ENCODE results near the gene HLCS. TPM values are rescaled to one million over a fixed set of nuclear protein-coding genes. Genes with fewer than 3 reads are reported as not detected.

The HLCS gene
- total RNA-seq, 1 donor from 2014 or later: 6.9 TPM

DNA sequence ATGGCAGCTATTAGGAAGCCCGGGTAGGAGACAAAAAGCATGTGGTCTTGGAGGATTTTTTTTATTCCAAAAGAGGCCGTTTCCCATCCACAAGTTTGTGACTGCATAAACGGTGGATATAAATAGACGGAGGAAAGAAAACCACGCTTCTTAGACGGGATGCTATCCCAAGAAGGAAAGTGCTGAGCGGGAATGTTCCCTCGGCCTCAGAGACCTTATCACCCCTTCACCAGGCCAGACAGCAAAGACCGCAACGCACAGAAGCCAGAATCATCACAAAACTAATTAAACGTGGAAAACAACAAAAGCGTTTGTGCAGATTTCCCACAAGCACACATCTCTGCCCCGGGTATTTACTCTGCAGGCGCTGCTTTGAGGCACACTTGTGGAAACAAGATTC lies 43.2 kb downstream of the HLCS start:
- DNase-seq (ENCODE audit: low spot score): no peak
- intact Hi-C loops (cut with DNase I): loop anchor here (5.0 kb wide), 1 partner anchor 176 kb away; no protein-coding TSS in a partner anchor

DNA sequence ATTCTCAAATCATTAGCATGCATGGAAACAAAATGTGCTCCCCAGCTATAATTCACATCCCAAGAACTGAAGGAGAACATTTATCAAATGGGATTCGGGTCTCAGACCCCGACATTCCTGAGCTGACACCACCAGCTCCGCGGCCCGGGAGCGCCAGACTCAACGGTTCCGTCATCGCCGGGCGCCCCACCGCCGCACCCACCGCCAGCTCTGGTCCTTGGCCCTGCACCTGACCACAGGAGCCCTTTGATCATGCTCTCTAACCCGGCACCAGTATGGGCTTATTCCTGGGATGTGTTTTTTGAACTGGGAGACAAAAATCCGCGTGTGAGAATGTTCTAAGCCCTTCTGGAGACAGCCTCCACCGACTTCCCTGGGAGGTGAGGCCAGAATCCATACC lies 43.6 kb downstream of the HLCS start:
- DNase-seq (ENCODE audit: low spot score): no peak
- intact Hi-C loops (cut with DNase I): loop anchor here (5.0 kb wide), 1 partner anchor 176 kb away; no protein-coding TSS in a partner anchor

DNA sequence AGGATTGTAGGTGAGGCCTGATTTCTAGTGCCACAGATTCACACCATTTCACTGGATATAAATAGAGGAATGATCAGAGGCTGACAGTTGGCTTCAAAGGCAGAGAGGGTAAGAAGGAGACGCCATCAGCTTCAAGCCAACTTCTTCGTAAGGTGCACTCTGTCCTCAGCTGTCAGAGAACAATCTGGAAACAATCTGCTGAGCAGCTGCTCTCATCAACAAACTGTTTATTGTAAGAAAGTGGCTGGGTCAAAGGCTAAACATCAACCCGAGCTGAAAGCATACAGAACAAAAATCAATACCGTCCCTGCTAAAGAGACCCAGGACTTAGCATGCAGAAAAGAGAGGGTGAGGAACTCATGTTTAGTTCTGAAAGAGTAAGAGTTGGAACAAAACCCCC lies 48.2 kb downstream of the HLCS start:
- no peak for DNase-seq (ENCODE audit: low spot score)
- intact Hi-C loops (cut with DNase I): loop anchor here (5.0 kb wide), 1 partner anchor 61 kb away; no protein-coding TSS in a partner anchor

DNA sequence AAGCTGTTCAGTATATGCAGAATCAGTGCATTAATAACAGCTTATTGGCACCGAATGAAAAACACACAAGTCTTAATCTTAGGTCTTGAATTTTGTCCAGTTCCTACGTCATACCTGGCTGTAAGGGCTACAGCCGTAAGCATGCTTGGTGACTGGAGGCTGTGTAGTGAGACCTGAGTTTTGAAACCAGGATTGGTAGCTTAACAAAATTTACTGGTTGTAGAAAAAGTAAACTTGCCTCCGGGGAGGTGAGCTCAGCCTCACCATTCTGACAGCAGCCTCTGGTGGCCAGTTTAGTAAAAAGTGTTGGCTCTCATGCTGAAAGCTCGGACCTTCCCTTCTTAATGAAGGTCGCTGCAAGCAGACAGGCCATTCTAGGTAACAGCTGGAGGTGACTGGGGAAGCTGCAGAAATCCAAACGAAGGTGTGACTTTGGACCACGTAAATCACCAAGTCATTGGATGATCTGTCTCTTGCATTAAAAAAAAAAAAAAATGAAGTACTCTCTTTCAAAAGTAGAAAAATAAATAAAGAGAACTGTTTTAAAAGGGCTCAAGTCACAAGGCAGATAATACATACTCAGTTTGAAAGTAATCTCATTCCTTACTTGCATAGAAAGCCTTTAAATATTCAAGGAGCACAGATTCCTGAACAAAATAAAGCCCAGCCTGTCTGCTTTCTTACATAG lies 48.9 kb downstream of the HLCS start:
- intact Hi-C loops (cut with DNase I): loop anchor here (5.0 kb wide), 1 partner anchor 60 kb away; no protein-coding TSS in a partner anchor
- no peak for DNase-seq (ENCODE audit: low spot score)

DNA sequence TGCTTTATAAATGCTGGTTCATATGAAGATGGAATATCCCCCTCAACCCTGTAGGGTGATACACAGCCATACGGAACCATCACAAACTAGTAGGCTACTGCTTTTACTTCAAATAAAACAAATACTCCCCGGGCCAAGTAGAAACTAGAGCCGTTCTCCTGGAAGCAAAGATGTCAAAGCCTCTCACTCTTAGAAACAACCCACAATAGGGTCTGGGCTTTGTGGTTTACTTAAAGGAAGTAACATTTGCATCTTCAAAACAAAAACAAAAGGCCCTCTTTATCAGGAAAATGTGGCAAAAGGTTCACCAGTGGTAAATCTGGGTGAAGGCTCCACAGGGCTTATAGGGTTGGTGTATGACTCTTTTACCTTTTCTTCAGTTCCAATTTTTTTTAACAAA lies 49.8 kb downstream of the HLCS start:
- DNase-seq (ENCODE audit: low spot score): no peak
- intact Hi-C loops (cut with DNase I): loop anchor here (5.0 kb wide), 1 partner anchor 59 kb away; no protein-coding TSS in a partner anchor

DNA sequence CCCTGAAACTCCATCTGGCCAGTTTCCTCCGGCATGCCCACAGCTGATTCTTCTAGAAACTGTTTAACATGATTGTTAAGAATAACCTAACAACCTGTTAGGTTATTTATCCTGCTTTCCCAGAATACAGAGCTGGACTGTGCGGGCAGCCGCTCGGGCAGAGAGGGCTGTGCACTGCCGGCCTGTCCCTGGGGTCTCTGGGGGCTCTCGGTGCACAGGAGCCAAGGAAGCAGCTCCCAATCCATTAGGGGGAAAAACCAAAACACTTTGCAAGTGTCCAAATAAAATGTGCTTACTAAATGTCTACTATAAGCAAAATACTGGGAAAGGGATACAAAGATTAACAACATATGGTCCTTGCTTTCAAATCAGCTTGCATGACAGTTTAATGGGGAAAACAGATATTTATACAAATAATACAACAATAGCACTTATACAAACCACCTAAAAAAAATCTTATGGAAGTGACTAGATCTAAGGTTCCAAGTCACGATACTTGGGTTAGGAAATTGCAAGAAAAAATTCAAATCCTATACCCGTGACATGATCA lies 50.7 kb downstream of the HLCS start:
- intact Hi-C loops (cut with DNase I): loop anchor here (5.0 kb wide), 1 partner anchor 58 kb away; no protein-coding TSS in a partner anchor
- no peak for DNase-seq (ENCODE audit: low spot score)

DNA sequence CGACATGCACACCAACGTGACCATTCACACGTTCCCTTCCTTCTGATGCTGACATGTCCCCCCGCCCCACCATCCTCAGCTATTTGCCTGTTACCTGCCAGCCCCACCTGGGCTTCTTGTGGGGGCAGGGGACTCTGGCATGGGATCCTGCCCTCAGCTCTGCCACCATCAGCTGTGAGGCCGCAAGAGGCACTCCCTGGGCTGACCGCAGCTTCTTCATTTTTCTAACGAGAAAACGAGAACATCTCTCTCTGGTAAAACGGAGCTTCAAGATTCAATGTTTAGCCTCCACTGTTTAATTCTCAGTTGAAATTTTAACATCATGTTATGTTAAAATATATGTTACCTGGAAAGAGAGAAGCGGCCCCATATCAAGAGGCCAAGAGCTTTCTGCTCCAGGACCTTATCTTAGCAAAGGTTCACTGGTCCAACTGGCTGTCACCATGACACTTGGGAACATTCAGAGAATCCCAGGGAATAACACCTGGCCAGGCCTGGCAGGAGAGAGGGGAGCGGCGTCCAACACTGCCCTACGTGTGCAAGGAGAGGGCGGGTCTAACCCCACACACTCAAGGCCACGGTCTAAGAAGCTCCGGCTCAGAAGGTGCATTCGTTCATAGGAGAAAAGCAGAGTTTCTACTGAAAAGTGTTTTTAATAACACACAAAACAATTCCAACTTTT lies 51.3 kb downstream of the HLCS start:
- no peak for DNase-seq (ENCODE audit: low spot score)
- intact Hi-C loops (cut with DNase I): loop anchor here (5.0 kb wide), 1 partner anchor 58 kb away; no protein-coding TSS in a partner anchor

DNA sequence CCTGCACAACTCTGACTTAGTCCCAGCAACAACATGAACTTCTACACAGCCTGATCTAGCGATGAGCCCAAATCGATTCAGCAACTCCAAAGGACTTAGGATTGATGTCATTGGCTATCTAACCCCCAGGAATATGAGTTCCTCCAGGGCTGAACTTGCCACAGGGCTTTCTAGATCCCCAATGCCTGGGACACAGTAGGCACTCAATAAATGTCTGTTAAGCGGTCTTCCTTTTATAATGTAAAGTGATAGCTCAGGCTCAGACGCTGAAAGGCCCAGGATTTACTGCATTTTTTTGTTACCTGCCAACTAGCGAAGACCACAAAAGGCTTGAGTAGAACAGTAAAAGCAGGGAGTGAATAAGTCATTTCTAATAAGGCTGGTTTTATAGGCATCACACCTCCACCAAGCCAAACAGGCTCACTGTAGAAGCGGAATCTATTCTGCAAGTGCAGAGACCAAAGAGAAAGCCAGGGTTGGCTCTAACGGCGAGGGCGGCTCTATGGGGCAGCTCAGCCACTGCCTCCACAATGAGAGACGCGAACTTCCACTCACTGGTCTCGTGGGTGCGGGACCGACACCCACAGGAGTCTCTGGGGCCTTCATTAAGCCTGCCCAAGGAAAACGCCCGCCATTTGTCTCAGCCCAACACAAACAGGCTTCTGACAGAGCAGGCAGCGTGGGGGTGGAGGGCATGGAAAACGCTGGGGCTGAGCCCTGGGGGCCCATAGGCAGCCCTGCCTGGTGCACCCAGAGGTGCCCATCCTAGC lies 52.0 kb downstream of the HLCS start:
- no peak for DNase-seq (ENCODE audit: low spot score)
- intact Hi-C loops (cut with DNase I): loop anchor here (5.0 kb wide), 1 partner anchor 57 kb away; no protein-coding TSS in a partner anchor

DNA sequence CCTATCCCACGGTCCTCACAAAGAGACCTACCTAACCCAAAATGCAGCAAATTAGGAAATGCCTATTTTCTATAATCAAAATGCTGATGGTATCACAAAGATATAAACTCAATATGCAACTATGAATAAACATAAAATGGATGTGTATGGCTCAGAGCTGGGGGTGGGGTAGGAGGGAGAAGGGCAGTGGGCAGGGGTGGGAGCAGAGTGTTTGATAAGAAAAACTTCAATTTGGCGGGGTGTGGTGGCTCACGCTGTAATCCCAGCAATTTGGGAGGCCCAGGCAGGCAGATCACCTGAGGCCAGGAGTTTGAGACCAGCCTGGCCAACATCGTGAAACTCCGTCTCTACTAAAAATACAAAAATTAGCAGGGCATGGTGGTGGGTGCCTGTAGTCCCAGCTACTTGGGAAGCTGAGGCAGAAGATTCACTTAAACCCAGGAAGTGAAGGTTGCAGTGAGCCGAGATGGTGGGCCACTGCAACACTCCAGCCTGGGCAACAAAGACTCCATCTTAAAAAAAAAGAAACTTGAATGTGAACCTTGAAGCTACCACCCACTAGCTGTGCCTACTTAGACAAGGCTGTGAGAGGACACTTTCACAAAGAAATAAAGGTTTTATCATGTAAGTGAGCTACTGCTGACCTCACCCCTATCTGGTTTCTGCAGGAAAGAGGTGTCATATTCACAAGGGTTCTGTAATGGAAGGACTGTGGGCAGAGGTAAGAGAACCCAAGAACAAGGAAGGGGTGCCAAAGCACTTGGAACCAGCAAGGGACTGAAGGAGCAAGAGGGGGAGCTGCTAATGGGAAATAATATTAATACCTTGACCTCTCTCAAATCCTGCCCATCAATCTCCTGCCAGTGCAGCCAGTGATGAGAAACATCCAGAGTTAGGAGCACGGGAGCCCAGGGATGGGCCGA lies 53.0 kb downstream of the HLCS start:
- intact Hi-C loops (cut with DNase I): no loop called here
- no peak for DNase-seq (ENCODE audit: low spot score)

DNA sequence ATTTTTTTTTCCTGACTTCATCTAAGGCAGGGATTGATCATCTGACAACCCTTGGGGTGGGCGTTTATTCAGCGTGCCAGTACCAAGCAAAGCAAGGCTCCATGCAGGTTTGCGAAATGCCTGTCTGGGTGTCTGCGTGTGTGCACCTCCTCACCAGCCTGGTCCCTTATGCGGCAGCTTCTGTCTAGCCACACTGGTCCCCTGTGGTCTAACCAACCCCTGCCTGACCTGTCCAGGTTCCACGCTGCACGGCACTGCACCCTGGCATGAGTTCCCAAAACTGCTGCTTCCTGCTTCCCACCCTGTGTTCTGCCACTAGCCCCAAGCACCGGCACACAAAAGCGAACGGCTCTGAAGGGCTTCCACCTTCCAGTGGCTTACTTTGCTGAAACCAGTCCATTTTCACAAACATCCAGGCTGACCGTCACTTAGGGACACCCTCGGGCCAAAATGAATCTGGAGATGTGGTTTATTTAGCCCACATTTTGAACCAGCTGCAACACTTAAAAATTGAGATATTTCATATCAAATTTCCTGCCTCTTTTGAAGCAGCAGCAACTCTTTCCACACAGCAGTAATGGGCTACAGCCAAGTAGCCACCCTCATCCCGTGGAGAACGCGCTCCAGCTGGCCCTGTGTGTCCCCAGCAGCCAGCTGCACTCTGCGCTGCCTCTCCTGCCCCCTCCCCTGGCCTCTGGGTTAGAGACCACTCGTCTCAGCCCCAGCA lies 55.7 kb downstream of the HLCS start:
- no peak for DNase-seq (ENCODE audit: low spot score)
- intact Hi-C loops (cut with DNase I): no loop called here

DNA sequence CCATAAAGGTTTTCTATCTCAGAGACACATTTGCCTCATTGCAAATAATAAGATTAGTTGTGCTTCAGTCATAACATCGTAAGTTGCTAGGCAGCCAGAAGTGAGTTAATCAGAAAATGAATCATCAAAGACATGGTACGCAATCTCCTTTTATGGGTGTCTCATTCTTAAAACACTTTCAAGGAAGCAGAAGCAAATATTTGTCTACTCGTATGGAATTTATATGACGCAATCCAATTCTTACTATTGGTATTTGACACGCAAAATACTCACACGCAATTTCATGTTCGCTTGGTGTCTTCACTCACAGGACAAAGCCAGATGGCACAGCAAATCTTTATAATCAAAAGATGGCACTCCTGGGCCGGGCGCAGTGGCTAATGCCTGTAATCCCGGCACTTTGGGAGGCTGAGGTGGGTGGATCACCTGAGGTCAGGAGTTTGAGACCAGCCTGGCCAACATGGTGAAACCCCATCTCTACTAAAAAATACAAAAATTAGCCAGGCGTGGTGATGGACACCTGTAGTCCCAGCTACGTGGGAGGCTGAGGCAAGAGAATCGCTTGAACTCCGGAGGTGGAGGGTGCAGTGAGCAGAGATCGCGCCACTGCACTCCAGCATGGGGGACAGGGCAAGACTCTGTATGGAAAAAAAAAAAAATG lies 56.4 kb downstream of the HLCS start:
- DNase-seq (ENCODE audit: low spot score): no peak

DNA sequence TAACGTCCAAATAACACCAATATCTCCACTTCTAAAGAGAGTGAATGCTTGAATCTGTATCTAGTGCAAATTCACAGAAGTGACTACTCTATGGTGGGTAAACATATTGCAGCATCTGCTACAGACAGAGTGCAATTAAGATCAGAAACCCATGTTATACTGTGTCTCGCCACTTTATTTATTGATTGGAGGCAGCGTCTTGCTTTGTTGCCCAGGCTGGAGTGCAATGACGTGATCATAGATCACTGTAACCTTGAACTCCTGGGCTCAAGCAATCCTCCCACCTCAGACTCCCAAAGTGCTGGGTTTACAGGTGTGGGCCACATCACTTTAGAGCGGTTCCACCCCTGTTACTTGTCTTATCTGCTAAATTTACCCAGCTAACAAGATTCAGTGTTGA lies 57.0 kb downstream of the HLCS start:
- DNase-seq (ENCODE audit: low spot score): no peak
- intact Hi-C loops (cut with DNase I): no loop called here

More for the DNA sequence above, 56.4 kb downstream of the HLCS start:
- intact Hi-C loops (cut with DNase I): no loop called here

DNA sequence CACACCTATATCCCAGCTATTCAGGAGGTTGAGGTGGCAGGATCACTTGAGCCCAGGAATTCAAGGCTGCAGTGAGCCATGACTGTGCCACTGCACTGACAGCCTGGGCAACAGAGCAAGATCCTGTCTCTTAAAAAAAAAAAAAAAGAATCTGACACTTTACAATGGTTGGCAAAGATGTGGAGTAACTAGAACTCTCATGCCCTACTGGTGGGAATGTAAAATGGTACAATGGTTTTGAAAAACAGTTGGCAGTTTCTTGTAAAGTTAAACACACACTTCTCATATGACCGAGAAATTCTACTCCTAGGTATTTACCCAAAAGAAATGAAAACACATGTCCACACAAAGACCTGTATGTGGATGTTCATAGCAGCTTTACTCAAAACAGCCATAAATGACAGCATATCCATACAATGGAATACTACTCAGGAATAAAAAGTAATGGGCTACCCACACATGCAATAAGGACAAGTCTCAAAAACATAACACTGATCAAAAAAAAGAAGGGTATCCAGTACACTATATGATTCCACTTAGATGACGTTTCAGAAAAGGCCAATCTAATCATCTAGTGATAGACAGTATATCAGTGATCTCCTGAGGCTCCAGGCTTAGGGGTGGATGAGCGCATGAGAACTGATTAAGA lies 58.1 kb downstream of the HLCS start:
- no peak for DNase-seq (ENCODE audit: low spot score)
- intact Hi-C loops (cut with DNase I): no loop called here

DNA sequence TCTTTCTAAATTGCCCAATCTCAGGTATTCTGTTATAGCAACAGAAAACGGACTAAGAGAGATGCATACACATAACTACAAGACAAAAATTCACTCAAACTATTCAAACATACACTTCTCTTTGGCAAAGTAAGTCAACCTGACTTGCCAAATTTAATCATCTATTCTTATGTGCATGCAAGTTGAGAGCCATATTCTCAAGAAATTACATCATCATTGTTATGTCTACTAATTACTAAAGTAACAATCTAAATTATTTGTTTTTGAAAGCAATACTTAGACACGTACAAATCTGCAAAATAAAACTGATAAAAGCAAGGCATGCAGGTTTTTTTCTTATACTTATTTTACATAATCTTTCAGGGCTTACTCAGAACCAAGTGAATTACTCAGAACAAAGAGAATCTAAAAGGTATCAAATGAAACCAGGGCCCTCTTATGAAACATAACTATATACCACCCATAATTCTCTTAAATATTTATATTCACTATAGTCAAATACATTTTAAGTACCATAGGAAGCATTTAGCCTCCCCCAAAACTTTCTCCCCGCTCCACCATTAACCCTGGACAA lies 62.3 kb downstream of the HLCS start:
- intact Hi-C loops (cut with DNase I): no loop called here
- DNase-seq (ENCODE audit: low spot score): no peak

DNA sequence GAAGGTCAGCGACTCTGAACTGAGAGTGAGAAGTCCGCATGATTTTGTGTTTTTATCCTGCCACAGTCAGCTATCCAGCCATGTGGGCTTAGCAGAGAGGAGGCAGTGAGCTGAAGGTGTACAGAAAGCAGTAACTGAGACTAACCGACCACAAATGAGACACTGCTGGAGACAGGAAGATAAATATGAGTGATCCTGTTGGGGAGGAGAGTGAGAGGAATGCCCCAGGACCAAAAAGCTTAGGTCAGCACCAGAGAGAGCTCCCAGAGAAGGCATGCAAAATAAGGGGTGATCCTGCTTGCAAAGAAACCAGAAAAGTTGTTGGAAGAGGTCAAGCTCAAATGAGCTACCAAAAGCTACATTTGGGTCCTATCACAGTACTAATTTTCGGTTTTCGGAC lies 63.7 kb downstream of the HLCS start:
- no peak for DNase-seq (ENCODE audit: low spot score)
- intact Hi-C loops (cut with DNase I): no loop called here

DNA sequence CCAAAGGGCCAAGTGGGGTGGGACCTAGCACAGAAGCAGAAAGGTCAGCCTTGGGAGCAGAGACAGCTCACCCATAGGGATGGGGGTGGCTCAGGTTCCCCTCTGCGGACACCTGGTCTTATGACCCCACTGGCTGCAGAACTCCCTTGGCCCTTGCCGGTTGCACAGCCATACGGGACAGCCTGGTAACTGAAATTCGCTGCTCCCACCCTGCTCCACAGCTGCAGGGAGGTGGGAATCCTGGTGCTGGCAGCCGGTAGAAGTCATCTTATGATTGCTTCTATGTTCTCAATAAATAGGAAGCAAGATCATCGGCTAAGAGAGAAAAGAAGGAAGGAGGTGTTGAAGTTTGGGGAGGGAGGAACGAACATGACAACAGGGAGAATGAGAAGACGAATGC lies 64.1 kb downstream of the HLCS start:
- intact Hi-C loops (cut with DNase I): no loop called here
- no peak for DNase-seq (ENCODE audit: low spot score)

DNA sequence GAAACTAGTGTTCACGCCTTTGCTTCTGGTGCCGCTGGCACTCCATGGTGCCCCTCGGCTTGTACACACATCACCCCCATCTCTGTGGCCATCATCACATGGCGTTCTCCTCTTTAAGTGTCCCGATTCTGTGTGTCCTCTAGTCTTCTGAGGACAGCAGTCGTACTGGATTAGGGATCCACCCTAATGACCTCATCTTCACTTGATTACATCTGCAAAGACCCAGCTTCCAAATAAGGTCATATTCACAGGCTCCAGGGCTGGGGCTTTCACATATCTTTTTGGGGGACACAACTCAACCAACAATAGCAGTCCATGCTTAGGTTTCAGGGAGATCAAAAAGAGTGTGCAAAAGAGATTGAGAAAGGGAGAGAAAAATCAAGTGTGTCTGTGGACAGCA lies 64.9 kb downstream of the HLCS start:
- intact Hi-C loops (cut with DNase I): no loop called here

More for the DNA sequence above, 64.9 kb downstream of the HLCS start:
- DNase-seq (ENCODE audit: low spot score): no peak

Measured in cardiac septum (tissue), 1 donor.